CD4-positive, alpha-beta T cell treated with Interleukin-6 at 100 ng/mL for 8 hours (primary cell): ENCODE results near the gene RAX2.
"Not testable (repeated sequence)": the region's sequence is repeated elsewhere in the genome, so short reads cannot be mapped to it uniquely, and the experiment has no call there.

ENCODE experiments used
- DNase-seq: peaks from one replicate; pipeline ENCODE4 v3.0.0-alpha.2; 2020; ENCODE audit warnings: mixed read lengths, low spot score

Gene RAX2

GRCh38 chr19:3771906-3772455 is at the start of gene RAX2:
Gene RAX2 (minus strand): TSS chr19:3772228. CDS start chr19:3771742, 486 bp downstream.
- no peak for DNase-seq

GRCh38 chr19:3821156-3821555 is 49.1 kb upstream of the RAX2 start:
- no peak for DNase-seq

GRCh38 chr19:3819989-3820388 is 48.0 kb upstream of the RAX2 start:
- no peak for DNase-seq

GRCh38 chr19:3818918-3819317 is 46.9 kb upstream of the RAX2 start:
- no peak for DNase-seq

- no peak for DNase-seq
Measured at GRCh38 chr19:3818466-3818865, 46.4 kb upstream of the RAX2 start.

GRCh38 chr19:3817761-3818160 is 45.7 kb upstream of the RAX2 start:
- no peak for DNase-seq

- no peak for DNase-seq
Measured at GRCh38 chr19:3816566-3817218, 44.7 kb upstream of the RAX2 start.

GRCh38 chr19:3816148-3816547 is 44.1 kb upstream of the RAX2 start:
- not testable (repeated sequence) for DNase-seq

GRCh38 chr19:3814648-3815047 is 42.6 kb upstream of the RAX2 start:
- no peak for DNase-seq

- no peak for DNase-seq
Measured at GRCh38 chr19:3813473-3814392, 41.7 kb upstream of the RAX2 start.

GRCh38 chr19:3810708-3811355 is 38.8 kb upstream of the RAX2 start:
- DNase-seq = no peak

GRCh38 chr19:3809881-3810707 is 38.1 kb upstream of the RAX2 start:
- DNase-seq = no peak

- no peak for DNase-seq
Measured at GRCh38 chr19:3808420-3809143, 36.6 kb upstream of the RAX2 start.

- no peak for DNase-seq
Measured at GRCh38 chr19:3807574-3808354, 35.7 kb upstream of the RAX2 start.

GRCh38 chr19:3807131-3807480 is 35.1 kb upstream of the RAX2 start:
- no peak for DNase-seq

GRCh38 chr19:3805859-3806258 is 33.8 kb upstream of the RAX2 start:
- no peak for DNase-seq

GRCh38 chr19:3804429-3804828 is 32.4 kb upstream of the RAX2 start:
- DNase-seq = no peak

GRCh38 chr19:3803986-3804385 is 32.0 kb upstream of the RAX2 start:
- no peak for DNase-seq

GRCh38 chr19:3803114-3803888 is 31.3 kb upstream of the RAX2 start:
- no peak for DNase-seq
